Neural cell (in vitro differentiated cells): ENCODE measurements around the gene VSIG10. TPM values are rescaled to one million over a fixed set of nuclear protein-coding genes. Genes with fewer than 3 reads are reported as not detected.

Source experiments
- H2AFZ ChIP-seq: fragments of 200-600, 300-800 bp; sonication (generic), shearing (Covaris generic); 2 replicates; pipeline ENCODE4 v1.6.0; 2014; ENCODE audit warnings: low read depth, mild to moderate bottlenecking, antibody characterized with exemption, low read length, moderate library complexity
- H3F3A ChIP-seq: fragments of 200-600 bp; shearing (Covaris generic); 2 replicates; pipeline ENCODE4 v1.6.1; 2016; ENCODE audit warnings: mild to moderate bottlenecking, moderate library complexity, mixed read lengths, antibody characterized with exemption, low read length; ENCODE audit not compliant: insufficient read depth, poor library complexity, severe bottlenecking
- H3K27ac ChIP-seq: fragments of 200-600, 300-800 bp; sonication (generic), shearing (Covaris generic); 2 replicates; pipeline ENCODE4 v1.5.1; 2014; ENCODE audit warnings: mild to moderate bottlenecking, low read length, moderate library complexity
- H3K27me3 ChIP-seq: fragments of 300-800, 200-600 bp; sonication (generic), shearing (Covaris generic); 2 replicates; pipeline ENCODE4 v1.6.0; 2014; ENCODE audit warnings: mild to moderate bottlenecking, low read depth, low read length, moderate library complexity; ENCODE audit not compliant: insufficient read depth
- H3K36me3 ChIP-seq: fragments of 300-800, 200-600 bp; sonication (generic), shearing (Covaris generic); 2 replicates; pipeline ENCODE4 v1.5.1; 2014; ENCODE audit warnings: mild to moderate bottlenecking, antibody characterized with exemption, low read length, moderate library complexity; ENCODE audit not compliant: insufficient read depth
- H3K4me2 ChIP-seq: fragments of 300-800, 200-600 bp; sonication (generic), shearing (Covaris generic); 2 replicates; pipeline ENCODE4 v1.6.0; 2014; ENCODE audit warnings: mild to moderate bottlenecking, low read length
- H3K4me3 ChIP-seq: fragments of 300-800, 200-600 bp; sonication (generic), shearing (Covaris generic); 2 replicates; pipeline ENCODE4 v1.5.1; 2014; ENCODE audit warnings: mild to moderate bottlenecking, low read length, moderate library complexity
- H3K79me2 ChIP-seq: fragments of 200-600 bp; shearing (Covaris generic); replicated peaks from 2 replicates; pipeline ENCODE4 v1.6.0; 2014; ENCODE audit warnings: mild to moderate bottlenecking, low read length, moderate library complexity; ENCODE audit not compliant: insufficient read depth
- H3K9ac ChIP-seq: fragments of 300-800, 200-600 bp; sonication (generic), shearing (Covaris generic); 2 replicates; pipeline ENCODE4 v1.6.1; 2016; ENCODE audit warnings: mild to moderate bottlenecking, low read length, mixed read lengths
- H3K9me2 ChIP-seq: fragments of 200-600 bp; shearing (Covaris generic); 2 replicates; pipeline ENCODE4 v1.6.1; 2016; ENCODE audit warnings: mild to moderate bottlenecking, low read length, mixed read lengths; ENCODE audit not compliant: insufficient read depth
- H3K9me3 ChIP-seq: fragments of 200-600, 300-800 bp; sonication (generic), shearing (Covaris generic); 2 replicates; pipeline ENCODE4 v1.6.1; 2016; ENCODE audit warnings: mild to moderate bottlenecking, mixed run types, low read length, moderate library complexity, mixed read lengths
- H4K20me1 ChIP-seq: fragments of 200-600 bp; shearing (Covaris generic); 2 replicates; pipeline ENCODE4 v1.6.1; 2016; ENCODE audit warnings: mild to moderate bottlenecking, mixed run types; ENCODE audit not compliant: insufficient read depth
- EP300 ChIP-seq: fragments of 450-650 bp; conservative IDR thresholded peaks from 2 replicates; pipeline ENCODE4 v1.6.1; 2014; ENCODE audit warnings: antibody characterized with exemption, mild to moderate bottlenecking, moderate library complexity; ENCODE audit not compliant: poor library complexity, severe bottlenecking
- EZH2 ChIP-seq: fragments of 200-600, 300-800 bp; shearing (Covaris generic), sonication (generic); IDR thresholded peaks from 2 replicates; pipeline ENCODE4 v1.6.1; 2014; ENCODE audit warnings: antibody characterized with exemption, low read length, borderline replicate concordance, mild to moderate bottlenecking; ENCODE audit not compliant: insufficient read depth, poor library complexity, severe bottlenecking
- MXI1 ChIP-seq: fragments of 450-650 bp; conservative IDR thresholded peaks from 2 replicates; pipeline ENCODE4 v1.6.1; 2014; ENCODE audit warnings: antibody characterized with exemption, mild to moderate bottlenecking; ENCODE audit not compliant: poor library complexity, severe bottlenecking
- POLR2AphosphoS5 ChIP-seq: IDR thresholded peaks from 2 replicates; pipeline ENCODE4 v1.6.1; 2012
- RAD21 ChIP-seq: fragments of 450-650 bp; conservative IDR thresholded peaks from 2 replicates; pipeline ENCODE4 v1.6.1; 2014; ENCODE audit warnings: antibody characterized with exemption, mild to moderate bottlenecking, moderate library complexity
- SMC3 ChIP-seq: fragments of 450-650 bp; conservative IDR thresholded peaks from 2 replicates; pipeline ENCODE4 v1.6.1; 2014; ENCODE audit warnings: antibody characterized with exemption, mild to moderate bottlenecking, moderate library complexity; ENCODE audit not compliant: poor library complexity
- TAF1 ChIP-seq: IDR thresholded peaks from 2 replicates; pipeline ENCODE4 v1.6.1; 2012; ENCODE audit warnings: low read depth
- polyA plus RNA-seq: library from polyadenylated mRNA; depleted of rRNA; stranded (reverse); fragments of >200 nt; gene quantifications from 2 replicates; pipeline ENCODE4 v1.2.3, GENCODE V29; 2014
- TF ChIP-seq, protein P1 (sequence below): IDR thresholded peaks from 2 replicates; pipeline ENCODE4 v1.6.1; 2012; ENCODE audit warnings: borderline replicate concordance
- TF ChIP-seq, protein P2 (sequence below): fragments of 450-650 bp; IDR thresholded peaks from 2 replicates; pipeline ENCODE4 v1.5.1; 2014; ENCODE audit warnings: antibody characterized with exemption, mild to moderate bottlenecking, moderate library complexity; ENCODE audit not compliant: poor library complexity, severe bottlenecking

VSIG10 gene
- polyA plus RNA-seq, 1 donor from 2014 or later, result 2.0 TPM

DNA sequence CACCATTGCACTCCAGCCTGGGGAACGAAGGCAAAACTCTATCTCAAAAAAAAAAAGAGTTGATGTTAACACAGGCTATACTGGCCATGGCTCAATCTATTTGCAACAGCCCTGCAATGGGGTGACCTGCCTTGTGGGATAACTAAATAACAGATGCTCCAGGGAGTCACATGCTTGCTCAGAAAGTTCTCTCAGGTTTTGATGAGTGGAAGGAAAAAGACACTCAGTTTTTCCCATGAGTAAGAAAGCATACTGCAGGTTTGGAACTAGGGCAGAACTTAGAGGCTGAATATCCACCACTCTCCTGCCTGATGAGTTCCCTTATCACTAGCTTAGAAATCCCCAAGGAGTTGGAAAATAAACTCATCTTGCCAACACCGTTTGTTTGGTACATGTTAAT is 59.7 kb downstream of the VSIG10 start:
- Histone ChIP-seq H3K27me3 (no peaks in the 10 kb centered on the region), H3K79me2 (no peaks in the 10 kb centered on the region), H3K9me3 (no peaks in the 10 kb centered on the region), H3K9ac (no peak overlapping the region), H3K4me3 (no peak overlapping the region), H2AFZ (no peak overlapping the region), H3K36me3 (peaks cover 7% of the 10 kb centered on the region), H4K20me1 (no peaks in the 10 kb centered on the region), H3K9me2 (no peaks in the 10 kb centered on the region), H3K4me2 (no peak overlapping the region), H3F3A (no peaks in the 10 kb centered on the region), H3K27ac (no peak overlapping the region)
- TF ChIP-seq TAF1, result no peak

DNA sequence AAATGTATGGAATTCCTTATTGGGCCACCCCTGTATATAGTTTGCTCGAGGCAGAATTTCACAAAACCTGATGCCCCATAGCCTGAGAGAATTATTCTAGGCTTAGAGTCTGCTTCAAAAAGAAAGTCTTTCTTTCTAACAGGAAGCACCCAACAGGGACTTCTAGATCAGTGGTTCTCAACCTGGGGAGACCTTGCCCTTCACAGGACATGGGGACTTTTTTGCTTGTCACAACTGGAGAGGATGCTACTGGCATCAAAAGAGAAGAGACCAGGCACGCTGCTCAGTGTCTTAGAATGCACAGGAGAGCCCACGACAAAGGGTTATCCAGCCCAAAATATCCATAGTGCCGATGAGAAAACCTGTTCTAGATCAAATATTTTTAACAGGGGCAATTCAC is 61.7 kb downstream of the VSIG10 start:
- H4K20me1 ChIP-seq, result no peaks in the 10 kb centered on the region
- no peaks in the 10 kb centered on the region for H3K79me2 ChIP-seq
- no peaks in the 10 kb centered on the region for H3K9me2 ChIP-seq
- no peaks in the 10 kb centered on the region for H3K27me3 ChIP-seq
- no peak overlapping the region for H3K9ac ChIP-seq
- no peak overlapping the region for H3K27ac ChIP-seq
- H3K36me3 ChIP-seq, result no peaks in the 10 kb centered on the region
- no peak overlapping the region for H2AFZ ChIP-seq
- no peak for TF ChIP-seq MXI1
- no peak for TF ChIP-seq RAD21
- TF ChIP-seq TAF1, result no peak
- TF ChIP-seq POLR2AphosphoS5, result no peak
- TF ChIP-seq, protein P1, sequence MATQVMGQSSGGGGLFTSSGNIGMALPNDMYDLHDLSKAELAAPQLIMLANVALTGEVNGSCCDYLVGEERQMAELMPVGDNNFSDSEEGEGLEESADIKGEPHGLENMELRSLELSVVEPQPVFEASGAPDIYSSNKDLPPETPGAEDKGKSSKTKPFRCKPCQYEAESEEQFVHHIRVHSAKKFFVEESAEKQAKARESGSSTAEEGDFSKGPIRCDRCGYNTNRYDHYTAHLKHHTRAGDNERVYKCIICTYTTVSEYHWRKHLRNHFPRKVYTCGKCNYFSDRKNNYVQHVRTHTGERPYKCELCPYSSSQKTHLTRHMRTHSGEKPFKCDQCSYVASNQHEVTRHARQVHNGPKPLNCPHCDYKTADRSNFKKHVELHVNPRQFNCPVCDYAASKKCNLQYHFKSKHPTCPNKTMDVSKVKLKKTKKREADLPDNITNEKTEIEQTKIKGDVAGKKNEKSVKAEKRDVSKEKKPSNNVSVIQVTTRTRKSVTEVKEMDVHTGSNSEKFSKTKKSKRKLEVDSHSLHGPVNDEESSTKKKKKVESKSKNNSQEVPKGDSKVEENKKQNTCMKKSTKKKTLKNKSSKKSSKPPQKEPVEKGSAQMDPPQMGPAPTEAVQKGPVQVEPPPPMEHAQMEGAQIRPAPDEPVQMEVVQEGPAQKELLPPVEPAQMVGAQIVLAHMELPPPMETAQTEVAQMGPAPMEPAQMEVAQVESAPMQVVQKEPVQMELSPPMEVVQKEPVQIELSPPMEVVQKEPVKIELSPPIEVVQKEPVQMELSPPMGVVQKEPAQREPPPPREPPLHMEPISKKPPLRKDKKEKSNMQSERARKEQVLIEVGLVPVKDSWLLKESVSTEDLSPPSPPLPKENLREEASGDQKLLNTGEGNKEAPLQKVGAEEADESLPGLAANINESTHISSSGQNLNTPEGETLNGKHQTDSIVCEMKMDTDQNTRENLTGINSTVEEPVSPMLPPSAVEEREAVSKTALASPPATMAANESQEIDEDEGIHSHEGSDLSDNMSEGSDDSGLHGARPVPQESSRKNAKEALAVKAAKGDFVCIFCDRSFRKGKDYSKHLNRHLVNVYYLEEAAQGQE, result no peak
- TF ChIP-seq, protein P2, sequence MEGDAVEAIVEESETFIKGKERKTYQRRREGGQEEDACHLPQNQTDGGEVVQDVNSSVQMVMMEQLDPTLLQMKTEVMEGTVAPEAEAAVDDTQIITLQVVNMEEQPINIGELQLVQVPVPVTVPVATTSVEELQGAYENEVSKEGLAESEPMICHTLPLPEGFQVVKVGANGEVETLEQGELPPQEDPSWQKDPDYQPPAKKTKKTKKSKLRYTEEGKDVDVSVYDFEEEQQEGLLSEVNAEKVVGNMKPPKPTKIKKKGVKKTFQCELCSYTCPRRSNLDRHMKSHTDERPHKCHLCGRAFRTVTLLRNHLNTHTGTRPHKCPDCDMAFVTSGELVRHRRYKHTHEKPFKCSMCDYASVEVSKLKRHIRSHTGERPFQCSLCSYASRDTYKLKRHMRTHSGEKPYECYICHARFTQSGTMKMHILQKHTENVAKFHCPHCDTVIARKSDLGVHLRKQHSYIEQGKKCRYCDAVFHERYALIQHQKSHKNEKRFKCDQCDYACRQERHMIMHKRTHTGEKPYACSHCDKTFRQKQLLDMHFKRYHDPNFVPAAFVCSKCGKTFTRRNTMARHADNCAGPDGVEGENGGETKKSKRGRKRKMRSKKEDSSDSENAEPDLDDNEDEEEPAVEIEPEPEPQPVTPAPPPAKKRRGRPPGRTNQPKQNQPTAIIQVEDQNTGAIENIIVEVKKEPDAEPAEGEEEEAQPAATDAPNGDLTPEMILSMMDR, result no peak
- TF ChIP-seq EP300, result no peak
- no peak for TF ChIP-seq EZH2
- no peak for TF ChIP-seq SMC3
- no peak overlapping the region for H3K4me2 ChIP-seq
- H3F3A ChIP-seq, result no peaks in the 10 kb centered on the region
- H3K9me3 ChIP-seq, result no peaks in the 10 kb centered on the region
- H3K4me3 ChIP-seq, result no peak overlapping the region

DNA sequence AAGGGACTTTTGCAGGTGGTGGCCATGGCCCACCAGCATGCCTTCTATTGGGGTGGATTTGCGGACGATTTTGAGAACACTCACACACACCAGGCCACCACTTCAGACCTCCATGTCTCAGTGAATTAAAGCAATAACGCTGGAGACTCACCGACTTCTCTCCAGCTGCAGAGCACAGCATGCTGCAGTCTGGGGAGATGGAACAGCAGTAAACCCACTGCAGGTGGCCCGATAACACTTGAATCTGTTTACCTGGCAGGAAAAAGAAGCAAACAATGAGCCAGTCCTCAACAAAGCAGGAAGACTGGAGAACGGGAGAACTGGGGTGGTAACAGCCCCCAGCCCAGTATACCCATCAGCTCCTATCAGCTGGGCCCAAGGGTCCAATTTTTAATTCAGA is 65.7 kb downstream of the VSIG10 start:
- Histone ChIP-seq H3K27me3 (no peaks in the 10 kb centered on the region), H3F3A (no peaks in the 10 kb centered on the region), H3K4me3 (no peak overlapping the region), H2AFZ (no peak overlapping the region), H3K9me3 (no peaks in the 10 kb centered on the region), H4K20me1 (no peaks in the 10 kb centered on the region), H3K36me3 (peaks cover 6% of the 10 kb centered on the region), H3K9me2 (no peaks in the 10 kb centered on the region), H3K79me2 (no peaks in the 10 kb centered on the region), H3K9ac (no peak overlapping the region), H3K4me2 (no peak overlapping the region), H3K27ac (no peak overlapping the region)
- no peak for TF ChIP-seq MXI1
- no peak for TF ChIP-seq EZH2
- TF ChIP-seq, protein P1, result no peak
- TF ChIP-seq TAF1, result no peak
- TF ChIP-seq RAD21, result no peak
